ENCODE data around the gene NBEAL2.

The NBEAL2 gene

GRCh38 chr3:47018269-47018611 is 38.8 kb downstream of the NBEAL2 start:
- no peak overlapping the region for H2BK15ac ChIP-seq (ENCODE audit: low read depth, poor library complexity, severe bottlenecking)
- no peak overlapping the region for H3K4me3 ChIP-seq (ENCODE audit: insufficient read depth in 1 of 2, low read depth in 1 of 2, low read length in 2 of 2)
- H4K8ac ChIP-seq (ENCODE audit: low read length), result no peak overlapping the region
- no peaks in the 10 kb centered on the region for H3K9me3 ChIP-seq (ENCODE audit: control insufficient read depth, low read length)
- no peak overlapping the region for H3K9ac ChIP-seq (ENCODE audit: low read length)
- no peak overlapping the region for H2BK5ac ChIP-seq (ENCODE audit: low read depth, low read length, poor library complexity, severe bottlenecking)
- H2AK5ac ChIP-seq (ENCODE audit: low read length, severe bottlenecking), result no peak overlapping the region
- no peak overlapping the region for H3K23ac ChIP-seq (ENCODE audit: low read length in 2 of 2)
- H4K91ac ChIP-seq (ENCODE audit: low read length), result no peak overlapping the region
- peaks cover 16 to 66% of the 10 kb centered on the region in 2 experiments for H3K36me3 ChIP-seq (ENCODE audit: control insufficient read depth in 1 of 2, insufficient read depth in 2 of 2, low read depth in 1 of 2, low read length in 2 of 2)
- no peak overlapping the region for H3K14ac ChIP-seq (ENCODE audit: low read length in 2 of 2)
- H3K4ac ChIP-seq (ENCODE audit: low read depth in 1 of 2, low read length in 2 of 2), result no peak overlapping the region
- no peak overlapping the region for H2BK12ac ChIP-seq (ENCODE audit: low read length in 2 of 2)
- H3K4me2 ChIP-seq (ENCODE audit: low read length, poor library complexity, severe bottlenecking), result no peak overlapping the region
- H3K79me1 ChIP-seq (replicated peaks; ENCODE audit: low read length, poor library complexity, severe bottlenecking), result peaks cover 32% of the 10 kb centered on the region
- no peak for DNase-seq
- H3K27me3 ChIP-seq (ENCODE audit: control insufficient read depth in 1 of 2, insufficient read depth in 1 of 2, low read length in 2 of 2), result no peaks in the 10 kb centered on the region
- H2AFZ ChIP-seq (ENCODE audit: low read depth, low read length), result no peak overlapping the region
- no peak overlapping the region for H3K27ac ChIP-seq (ENCODE audit: low read length, poor library complexity, severe bottlenecking)
- H2BK120ac ChIP-seq (ENCODE audit: low read depth, low read length), result no peak overlapping the region
- H3K4me1 ChIP-seq (ENCODE audit: control insufficient read depth, insufficient read depth, low read depth, low read length), result peaks cover 26% of the 10 kb centered on the region
- no peak overlapping the region for H3K18ac ChIP-seq (ENCODE audit: low read depth in 1 of 2, low read length in 2 of 2)

DNA sequence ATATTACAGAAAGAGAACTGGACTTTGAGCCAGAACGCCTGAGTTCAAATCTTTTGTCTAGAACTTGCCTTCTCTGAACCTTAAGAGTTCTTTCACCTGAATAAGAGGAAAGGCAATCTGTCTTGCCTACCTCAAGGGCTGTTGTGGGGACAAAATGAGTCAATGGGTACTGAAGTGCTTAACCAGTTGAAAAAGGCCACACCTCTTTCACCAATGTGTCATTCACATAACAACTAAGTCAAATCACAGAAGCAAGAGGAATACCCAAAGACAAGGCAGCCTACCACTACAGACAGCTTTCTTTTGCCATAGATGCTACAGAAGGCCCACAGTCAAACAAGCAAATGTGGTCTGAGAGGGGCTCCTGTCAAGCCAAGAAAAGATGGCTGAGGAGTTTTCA is 39.7 kb downstream of the NBEAL2 start:
- Histone ChIP-seq H3K4me3 (ENCODE audit: insufficient read depth in 1 of 2, low read depth in 1 of 2, low read length in 2 of 2) (no peak overlapping the region), H2BK5ac (ENCODE audit: low read depth, low read length, poor library complexity, severe bottlenecking) (no peak overlapping the region), H3K79me1 (replicated peaks; ENCODE audit: low read length, poor library complexity, severe bottlenecking) (peaks cover 27% of the 10 kb centered on the region), H3K27ac (ENCODE audit: low read length, poor library complexity, severe bottlenecking) (no peak overlapping the region), H2AK5ac (ENCODE audit: low read length, severe bottlenecking) (no peak overlapping the region), H3K14ac (ENCODE audit: low read length in 2 of 2) (no peak overlapping the region), H4K8ac (ENCODE audit: low read length) (no peak overlapping the region), H3K23ac (ENCODE audit: low read length in 2 of 2) (no peak overlapping the region), H2BK15ac (ENCODE audit: low read depth, poor library complexity, severe bottlenecking) (no peak overlapping the region), H2BK12ac (ENCODE audit: low read length in 2 of 2) (no peak overlapping the region), H3K4ac (ENCODE audit: low read depth in 1 of 2, low read length in 2 of 2) (no peak overlapping the region), H3K4me2 (ENCODE audit: low read length, poor library complexity, severe bottlenecking) (no peak overlapping the region), H3K9me3 (ENCODE audit: control insufficient read depth, low read length) (no peaks in the 10 kb centered on the region), H3K18ac (ENCODE audit: low read depth in 1 of 2, low read length in 2 of 2) (no peak overlapping the region), H3K27me3 (ENCODE audit: control insufficient read depth in 1 of 2, insufficient read depth in 1 of 2, low read length in 2 of 2) (no peaks in the 10 kb centered on the region), H4K91ac (ENCODE audit: low read length) (no peak overlapping the region), H3K9ac (ENCODE audit: low read length) (no peak overlapping the region), H2BK120ac (ENCODE audit: low read depth, low read length) (no peak overlapping the region), H3K36me3 (ENCODE audit: control insufficient read depth in 1 of 2, insufficient read depth in 2 of 2, low read depth in 1 of 2, low read length in 2 of 2) (peaks cover 7 to 58% of the 10 kb centered on the region in 2 experiments), H2AFZ (ENCODE audit: low read depth, low read length) (no peak overlapping the region), H3K4me1 (ENCODE audit: control insufficient read depth, insufficient read depth, low read depth, low read length) (peaks cover 26% of the 10 kb centered on the region)
- DNase-seq, result no peak
- no CpG with 5 or more reads among the region's 1 CpG for WGBS

GRCh38 chr3:47020311-47020710 is 40.8 kb downstream of the NBEAL2 start:
- H3K36me3 ChIP-seq (ENCODE audit: control insufficient read depth in 1 of 2, insufficient read depth in 2 of 2, low read depth in 1 of 2, low read length in 2 of 2), result peaks cover 4 to 51% of the 10 kb centered on the region in 2 experiments
- no peak overlapping the region for H3K9ac ChIP-seq (ENCODE audit: low read length)

DNA sequence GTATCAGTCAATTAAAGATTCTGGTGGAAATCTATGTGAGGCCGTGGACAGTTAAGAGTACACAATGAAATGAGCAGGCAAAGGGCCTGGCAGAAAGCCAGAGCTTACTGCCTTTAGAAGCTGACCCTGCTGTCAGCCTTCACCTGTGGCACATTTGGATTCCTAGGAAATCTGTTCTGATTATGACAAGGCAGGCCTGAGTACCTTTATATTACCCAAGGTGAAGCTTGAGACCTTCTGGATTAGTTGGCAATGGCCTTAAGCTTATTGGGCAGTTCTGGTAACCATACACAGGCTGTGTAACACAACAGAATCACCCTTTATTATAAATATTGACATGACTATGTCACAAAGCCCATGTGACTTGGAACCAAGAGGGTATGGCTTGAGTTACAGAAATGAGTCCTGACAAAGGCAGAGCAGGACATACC is 43.2 kb downstream of the NBEAL2 start:
- no peaks in the 10 kb centered on the region for H3K27me3 ChIP-seq (ENCODE audit: control insufficient read depth in 1 of 2, insufficient read depth in 1 of 2, low read length in 2 of 2)
- H3K14ac ChIP-seq (ENCODE audit: low read length in 2 of 2), result no peak overlapping the region
- no peak overlapping the region for H2BK120ac ChIP-seq (ENCODE audit: low read depth, low read length)
- H3K18ac ChIP-seq (ENCODE audit: low read depth in 1 of 2, low read length in 2 of 2), result no peak overlapping the region
- 100% methylated on average over 1 of the region's 1 CpG for WGBS
- no peak overlapping the region for H3K27ac ChIP-seq (ENCODE audit: low read length, poor library complexity, severe bottlenecking)
- DNase-seq, result peak; percentile 24
- H3K9ac ChIP-seq (ENCODE audit: low read length), result peak overlapping the region; percentile 64
- H3K4me3 ChIP-seq (ENCODE audit: insufficient read depth in 1 of 2, low read depth in 1 of 2, low read length in 2 of 2), result no peak overlapping the region
- no peak overlapping the region for H4K8ac ChIP-seq (ENCODE audit: low read length)
- no peaks in the 10 kb centered on the region for H3K9me3 ChIP-seq (ENCODE audit: control insufficient read depth, low read length)
- H3K4ac ChIP-seq (ENCODE audit: low read depth in 1 of 2, low read length in 2 of 2), result no peak overlapping the region
- no peak overlapping the region for H2BK5ac ChIP-seq (ENCODE audit: low read depth, low read length, poor library complexity, severe bottlenecking)
- H3K79me1 ChIP-seq (replicated peaks; ENCODE audit: low read length, poor library complexity, severe bottlenecking), result peaks cover 20% of the 10 kb centered on the region
- H4K91ac ChIP-seq (ENCODE audit: low read length), result no peak overlapping the region
- H2AFZ ChIP-seq (ENCODE audit: low read depth, low read length), result no peak overlapping the region
- H3K4me1 ChIP-seq (ENCODE audit: control insufficient read depth, insufficient read depth, low read depth, low read length), result peaks cover 5% of the 10 kb centered on the region
- no peak overlapping the region for H3K4me2 ChIP-seq (ENCODE audit: low read length, poor library complexity, severe bottlenecking)
- H3K23ac ChIP-seq (ENCODE audit: low read length in 2 of 2), result no peak overlapping the region
- H2BK12ac ChIP-seq (ENCODE audit: low read length in 2 of 2), result no peak overlapping the region
- H2AK5ac ChIP-seq (ENCODE audit: low read length, severe bottlenecking), result no peak overlapping the region
- no peak overlapping the region for H2BK15ac ChIP-seq (ENCODE audit: low read depth, poor library complexity, severe bottlenecking)
- H3K36me3 ChIP-seq (ENCODE audit: control insufficient read depth in 1 of 2, insufficient read depth in 2 of 2, low read depth in 1 of 2, low read length in 2 of 2), result peaks cover 0 to 30% of the 10 kb centered on the region in 2 experiments

More at GRCh38 chr3:47020311-47020710, 40.8 kb downstream of the NBEAL2 start:
- Histone ChIP-seq H3K4ac (ENCODE audit: low read depth in 1 of 2, low read length in 2 of 2) (no peak overlapping the region), H2BK5ac (ENCODE audit: low read depth, low read length, poor library complexity, severe bottlenecking) (no peak overlapping the region), H3K4me1 (ENCODE audit: control insufficient read depth, insufficient read depth, low read depth, low read length) (peaks cover 23% of the 10 kb centered on the region), H3K14ac (ENCODE audit: low read length in 2 of 2) (no peak overlapping the region), H4K91ac (ENCODE audit: low read length) (no peak overlapping the region), H4K8ac (ENCODE audit: low read length) (no peak overlapping the region), H3K23ac (ENCODE audit: low read length in 2 of 2) (no peak overlapping the region), H3K9me3 (ENCODE audit: control insufficient read depth, low read length) (no peaks in the 10 kb centered on the region), H2BK120ac (ENCODE audit: low read depth, low read length) (no peak overlapping the region), H3K4me3 (ENCODE audit: insufficient read depth in 1 of 2, low read depth in 1 of 2, low read length in 2 of 2) (no peak overlapping the region), H2AFZ (ENCODE audit: low read depth, low read length) (no peak overlapping the region), H3K27me3 (ENCODE audit: control insufficient read depth in 1 of 2, insufficient read depth in 1 of 2, low read length in 2 of 2) (no peaks in the 10 kb centered on the region), H3K4me2 (ENCODE audit: low read length, poor library complexity, severe bottlenecking) (no peak overlapping the region), H2BK15ac (ENCODE audit: low read depth, poor library complexity, severe bottlenecking) (no peak overlapping the region), H3K27ac (ENCODE audit: low read length, poor library complexity, severe bottlenecking) (no peak overlapping the region), H3K18ac (ENCODE audit: low read depth in 1 of 2, low read length in 2 of 2) (no peak overlapping the region), H2AK5ac (ENCODE audit: low read length, severe bottlenecking) (no peak overlapping the region), H2BK12ac (ENCODE audit: low read length in 2 of 2) (no peak overlapping the region), H3K79me1 (replicated peaks; ENCODE audit: low read length, poor library complexity, severe bottlenecking) (peaks cover 23% of the 10 kb centered on the region)
- no peak for DNase-seq
- WGBS, result 96% methylated on average over 3 of the region's 4 CpGs

Measured in mesenchymal stem cell (in vitro differentiated cells and primary cell).